PC-9 (cell line): ENCODE results near the gene TBL1XR1. TPM values are rescaled to one million over a fixed set of nuclear protein-coding genes. Genes with fewer than 3 reads are reported as not detected.
"Not testable (repeated sequence)": the region's sequence is repeated elsewhere in the genome, so short reads cannot be mapped to it uniquely, and the experiment has no call there.

Experiments
- BruUV-seq: library from RNA; stranded (reverse); fragments of 400-500 nt; replicated peaks from 2 replicates; lab custom pipeline; 2021; lab: Mats Ljungman, UMichigan
- CTCF ChIA-PET: fragments of 300-600 bp; sonication (Branson Sonifier 250); formaldehyde crosslinking; loops from one replicate; lab custom pipeline; 2022; ENCODE audit warnings: antibody characterized with exemption; lab: Charles Lee
- POLR2A ChIA-PET: fragments of 300-600 bp; sonication (Branson Sonifier 250); formaldehyde crosslinking; loops from one replicate; lab custom pipeline; 2022; ENCODE audit warnings: antibody characterized with exemption; ENCODE audit not compliant: unreplicated experiment; lab: Charles Lee
- DNase-seq, 2 experiments: peaks; one replicate each; pipeline versions ENCODE4 v3.0.0 to v3.0.0-alpha.2; 2015 to 2022; ENCODE audit warnings: mixed read lengths in 1 of 2
- H2AFZ ChIP-seq: fragments of 200-600 bp; sonication (generic); 2 replicates; pipeline ENCODE4 v1.8.1; 2017; ENCODE audit warnings: antibody characterized with exemption
- H3F3A ChIP-seq: fragments of 200-600 bp; sonication (generic); 2 replicates; pipeline ENCODE4 v1.8.1; 2017; ENCODE audit warnings: antibody characterized with exemption, mild to moderate bottlenecking, low read depth; ENCODE audit not compliant: insufficient read depth
- H3K27ac ChIP-seq: fragments of 200-600 bp; sonication (generic); 2 replicates; pipeline ENCODE4 v1.6.1; 2016; ENCODE audit warnings: mixed run types
- H3K27me3 ChIP-seq: fragments of 200-600 bp; sonication (generic); 2 replicates; pipeline ENCODE4 v1.6.1; 2016; ENCODE audit warnings: low read depth, mixed run types; ENCODE audit not compliant: insufficient read depth
- H3K36me3 ChIP-seq: fragments of 200-600 bp; sonication (generic); 2 replicates; pipeline ENCODE4 v1.6.1; 2016; ENCODE audit warnings: low read depth, mixed run types
- H3K4me1 ChIP-seq: fragments of 200-600 bp; sonication (generic); replicated peaks from 2 replicates; pipeline ENCODE4 v1.6.1; 2016; ENCODE audit warnings: mixed run types; ENCODE audit not compliant: insufficient read depth
- H3K4me2 ChIP-seq: fragments of 200-600 bp; sonication (generic); 2 replicates; pipeline ENCODE4 v1.6.1; 2017; ENCODE audit warnings: mixed run types
- H3K4me3 ChIP-seq: fragments of 200-600 bp; sonication (generic); 2 replicates; pipeline ENCODE4 v1.6.1; 2016; ENCODE audit warnings: mixed run types
- H3K79me2 ChIP-seq: fragments of 200-600 bp; sonication (generic); 2 replicates; pipeline ENCODE4 v1.6.1; 2017; ENCODE audit warnings: low read depth, mixed run types
- H3K9me2 ChIP-seq: fragments of 200-600 bp; sonication (generic); 2 replicates; pipeline ENCODE4 v1.8.1; 2017; ENCODE audit warnings: mild to moderate bottlenecking; ENCODE audit not compliant: insufficient read depth
- H3K9me3 ChIP-seq: fragments of 200-600 bp; sonication (generic); 2 replicates; pipeline ENCODE4 v1.8.1; 2016; ENCODE audit warnings: low read depth; ENCODE audit not compliant: insufficient read depth
- H4K20me1 ChIP-seq: fragments of 200-600 bp; sonication (generic); 2 replicates; pipeline ENCODE4 v1.8.1; 2017; ENCODE audit not compliant: insufficient read depth
- CTCF ChIP-seq: fragments of 200-600 bp; sonication (generic); conservative IDR thresholded peaks from 2 replicates; pipeline ENCODE4 v1.6.1; 2017; ENCODE audit warnings: mixed run types, antibody characterized with exemption, mild to moderate bottlenecking, moderate library complexity
- EZH2 ChIP-seq: fragments of 200-600 bp; sonication (generic); IDR thresholded peaks from 2 replicates; pipeline ENCODE4 v1.8.0; 2017; ENCODE audit warnings: antibody characterized with exemption, low read depth
- intact Hi-C: fragments of 100-400 bp; cut with micrococcal nuclease; formaldehyde crosslinking; loops from one replicate; pipeline ENCODE4 v1.10.0; 2022; ENCODE audit not compliant: unreplicated experiment
- total RNA-seq: library from RNA; stranded (reverse); gene quantifications from 2 replicates; pipeline ENCODE4 v1.2.3, GENCODE V29; 2021

The TBL1XR1 gene
- total RNA-seq, 1 experiment from 2014 or later, result 243 TPM

GRCh38 chr3:177206936-177207335, 9.7 kb upstream of the TBL1XR1 start:
- no peaks in the 10 kb centered on the region for H3K36me3 ChIP-seq
- DNase-seq, result no peak
- no peak for TF ChIP-seq EZH2
- no peak for TF ChIP-seq CTCF
- no peaks in the 10 kb centered on the region for H4K20me1 ChIP-seq
- no peaks in the 10 kb centered on the region for H3K9me3 ChIP-seq
- no peaks in the 10 kb centered on the region for H3K27me3 ChIP-seq
- H3K9me2 ChIP-seq, result no peaks in the 10 kb centered on the region
- no peak overlapping the region for H3K4me2 ChIP-seq
- no peak overlapping the region for H3K27ac ChIP-seq
- H3F3A ChIP-seq, result 0 out of 2 replicates have a peak, but pooled peaks cover 6% of the 10 kb centered on the region
- no peaks in the 10 kb centered on the region for H3K4me1 ChIP-seq
- no peak overlapping the region for H2AFZ ChIP-seq
- BruUV-seq, result no TSS peak
- no peak overlapping the region for H3K4me3 ChIP-seq
- POLR2A ChIA-PET, result no interaction called here
- intact Hi-C loops, result no loop called here
- CTCF ChIA-PET, result interaction anchor here (0.7 kb wide), 1 partner anchor 151 kb away, joined by 5 read pairs; no protein-coding TSS in a partner anchor
- H3K79me2 ChIP-seq, result no peaks in the 10 kb centered on the region

- Histone ChIP-seq H3K36me3 (no peaks in the 10 kb centered on the region), H3K4me2 (no peak overlapping the region), H3K4me3 (no peak overlapping the region), H3K9me3 (no peaks in the 10 kb centered on the region), H3K4me1 (peaks cover 16% of the 10 kb centered on the region), H3K27me3 (no peaks in the 10 kb centered on the region), H3K79me2 (no peaks in the 10 kb centered on the region), H4K20me1 (no peaks in the 10 kb centered on the region), H2AFZ (no peak overlapping the region), H3K9me2 (no peaks in the 10 kb centered on the region), H3F3A (peaks cover 16% of the 10 kb centered on the region; the same call in 1 of the 2 replicates), H3K27ac (no peak overlapping the region)
- intact Hi-C loops, result no loop called here
- peak in 1 of 2 experiments; percentile 9 for DNase-seq
- CTCF ChIA-PET, result no interaction called here
- BruUV-seq, result no TSS peak
- POLR2A ChIA-PET, result no interaction called here
- TF ChIP-seq EZH2 (no peak), CTCF (no peak)
Measured at GRCh38 chr3:177203689-177204395, 6.6 kb upstream of the TBL1XR1 start.

GRCh38 chr3:177203016-177203415, 5.7 kb upstream of the TBL1XR1 start:
- H3K4me3 ChIP-seq, intact Hi-C loops, BruUV-seq, H3K9me3 ChIP-seq, H4K20me1 ChIP-seq, H2AFZ ChIP-seq, H3K27ac ChIP-seq, H3K9me2 ChIP-seq, CTCF ChIA-PET, H3K36me3 ChIP-seq, POLR2A ChIA-PET, H3K4me2 ChIP-seq, H3K27me3 ChIP-seq, H3K79me2 ChIP-seq, DNase-seq: not testable (repeated sequence)
- peaks cover 24% of the 10 kb centered on the region for H3K4me1 ChIP-seq
- H3F3A ChIP-seq, result peaks cover 18% of the 10 kb centered on the region; the same call in 1 of the 2 replicates
